Measurements from ENCODE around the gene HMBS.
"Not testable (repeated sequence)": the region's sequence is repeated elsewhere in the genome, so short reads cannot be mapped to it uniquely, and the experiment has no call there.

HMBS gene

GRCh38 chr11:119121811-119122124, 37.1 kb downstream of the HMBS start:
- DNase-seq = no peak

GRCh38 chr11:119125821-119126220, 41.1 kb downstream of the HMBS start:
- no peak for DNase-seq

DNA sequence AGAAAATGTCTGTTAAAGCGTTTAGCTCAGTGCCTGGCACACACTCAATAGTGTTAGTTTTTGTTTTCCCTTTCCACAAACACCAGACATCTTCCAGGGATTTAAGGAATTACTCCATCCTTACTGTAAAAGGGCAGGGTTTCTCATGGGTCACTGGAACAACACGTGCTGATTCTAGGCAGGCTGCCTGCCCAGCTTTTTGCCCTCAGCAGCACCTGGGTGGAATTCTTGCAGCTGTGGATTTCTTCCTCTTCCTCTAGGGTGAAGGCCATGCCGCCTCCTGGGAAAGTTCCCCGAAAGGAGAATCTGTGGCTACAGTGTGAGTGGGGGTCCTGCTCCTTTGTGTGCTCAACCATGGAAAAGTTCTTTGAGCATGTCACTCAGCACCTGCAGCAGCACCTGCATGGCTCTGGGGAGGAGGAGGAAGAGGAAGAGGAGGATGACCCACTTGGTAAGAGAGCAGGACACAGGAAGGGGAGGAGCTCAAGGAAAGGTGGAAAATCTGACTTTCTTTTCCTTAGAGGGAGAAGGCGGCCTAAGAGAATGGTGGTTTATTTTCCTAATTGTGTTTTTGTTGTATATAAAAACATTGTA, 42.1 kb downstream of the HMBS start:
- DNase-seq = no peak

GRCh38 chr11:119130662-119131061, 46.0 kb downstream of the HMBS start:
- DNase-seq = no peak

DNA sequence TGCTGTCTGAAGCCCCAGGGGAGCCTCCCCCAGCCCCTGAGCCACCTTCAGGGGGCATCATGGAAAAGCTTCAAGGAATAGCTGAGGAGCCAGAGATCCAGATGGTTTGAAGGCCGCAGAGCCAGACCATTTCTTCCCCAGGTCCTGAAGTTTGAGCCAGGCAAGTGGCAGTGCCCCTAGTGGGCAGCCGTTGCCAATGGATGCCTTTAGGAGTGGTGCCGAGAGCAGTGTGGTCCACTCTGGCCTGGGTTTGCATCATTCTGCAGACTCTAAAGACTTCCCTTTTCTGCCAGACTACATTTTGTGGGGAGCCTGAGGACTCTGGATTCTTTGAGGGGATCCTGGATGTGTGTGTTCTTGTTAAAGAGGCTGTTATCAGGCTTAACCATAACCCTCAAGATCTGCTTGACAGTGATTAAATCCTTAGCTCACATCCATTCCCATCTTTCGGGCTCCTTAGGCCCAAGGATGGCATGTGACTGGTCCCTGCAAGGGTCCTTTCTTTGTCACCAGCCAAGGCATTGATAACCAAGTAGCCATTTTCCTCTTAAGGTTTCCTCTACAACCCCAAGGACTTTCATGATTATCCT, 49.8 kb downstream of the HMBS start:
- no peak for DNase-seq

- not testable (repeated sequence) for DNase-seq
These were observed 54.6 kb downstream of the HMBS start for GRCh38 chr11:119139276-119139675.

Data from cortex of kidney (tissue), 1 donor.